GM19463 (cell line): ENCODE results near the gene CDH12.
"Not testable (repeated sequence)": the region's sequence is repeated elsewhere in the genome, so short reads cannot be mapped to it uniquely, and the experiment has no call there.

Experiments
- ATAC-seq: cut with Tn5 transposase; IDR thresholded peaks from one replicate; pipeline ENCODE4 v1.9.1; 2021; ENCODE audit warnings: mild to moderate bottlenecking, moderate library complexity; ENCODE audit not compliant: unreplicated experiment

The CDH12 gene

GRCh38 chr5:22471154-22471553 lies 382.0 kb downstream of the CDH12 start:
- ATAC-seq: no peak

GRCh38 chr5:22470408-22470807 lies 382.7 kb downstream of the CDH12 start:
- no peak for ATAC-seq

- ATAC-seq: no peak
Measured at GRCh38 chr5:22465616-22466015, 387.5 kb downstream of the CDH12 start.

- no peak for ATAC-seq
Measured at GRCh38 chr5:22465177-22465576, 388.0 kb downstream of the CDH12 start.

GRCh38 chr5:22460189-22460588 lies 393.0 kb downstream of the CDH12 start:
- ATAC-seq: no peak

GRCh38 chr5:22432905-22433304 lies 420.2 kb downstream of the CDH12 start:
- no peak for ATAC-seq

GRCh38 chr5:22431840-22432239 lies 421.3 kb downstream of the CDH12 start:
- ATAC-seq: no peak

- no peak for ATAC-seq
Measured at GRCh38 chr5:22431406-22431805, 421.7 kb downstream of the CDH12 start.

- no peak for ATAC-seq
Measured at GRCh38 chr5:22411554-22412349, 441.4 kb downstream of the CDH12 start.

- ATAC-seq: no peak
Measured at GRCh38 chr5:22391956-22392355, 461.2 kb downstream of the CDH12 start.

- ATAC-seq: no peak
Measured at GRCh38 chr5:22390888-22391287, 462.3 kb downstream of the CDH12 start.

GRCh38 chr5:22372826-22373660 lies 480.1 kb downstream of the CDH12 start:
- no peak for ATAC-seq

GRCh38 chr5:22372376-22372775 lies 480.8 kb downstream of the CDH12 start:
- no peak for ATAC-seq

- no peak for ATAC-seq
Measured at GRCh38 chr5:22354956-22355355, 498.2 kb downstream of the CDH12 start.

- ATAC-seq: no peak
Measured at GRCh38 chr5:22352493-22352892, 500.7 kb downstream of the CDH12 start.

- ATAC-seq: no peak
Measured at GRCh38 chr5:22351178-22351577, 502.0 kb downstream of the CDH12 start.

GRCh38 chr5:22348027-22348426 lies 505.1 kb downstream of the CDH12 start:
- ATAC-seq: no peak

GRCh38 chr5:22344000-22344399 lies 509.1 kb downstream of the CDH12 start:
- no peak for ATAC-seq

GRCh38 chr5:22341406-22341805 lies 511.7 kb downstream of the CDH12 start:
- ATAC-seq: no peak

GRCh38 chr5:22332949-22333348 lies 520.2 kb downstream of the CDH12 start:
- not testable (repeated sequence) for ATAC-seq

- ATAC-seq: no peak
Measured at GRCh38 chr5:22329683-22330082, 523.5 kb downstream of the CDH12 start.

- no peak for ATAC-seq
Measured at GRCh38 chr5:22319798-22320197, 533.3 kb downstream of the CDH12 start.
